Activated T-helper 2 cell treated with anti-CD3 and anti-CD28 coated beads, Interferon-gamma antibody, Interleukin-2, Interleukin-4, amounts not matched to agents 10 μg/mL and 5 μg/mL and 100 μg/mL, durations not matched to agents 14 hours and 24 hours and 36 hours (primary cell): ENCODE measurements around the gene NHLH1. TPM values are rescaled to one million over a fixed set of nuclear protein-coding genes. Genes with fewer than 3 reads are reported as not detected.

Experiments used
- DNase-seq: peaks from one replicate; pipeline ENCODE4 v3.0.0; 2021; ENCODE audit warnings: low spot score
- H3K27ac Mint-ChIP-seq: one replicate; pipeline ENCODE4 v1.8.0; 2021; ENCODE audit warnings: mixed read lengths
- H3K27me3 Mint-ChIP-seq: one replicate; pipeline ENCODE4 v1.8.0; 2021; ENCODE audit warnings: low read depth, mixed read lengths
- H3K36me3 Mint-ChIP-seq: one replicate; pipeline ENCODE4 v1.8.0; 2021; ENCODE audit warnings: low read depth, mixed read lengths
- H3K4me1 Mint-ChIP-seq: one replicate; pipeline ENCODE4 v1.8.0; 2021; ENCODE audit warnings: low read depth, mixed read lengths
- H3K4me3 Mint-ChIP-seq: one replicate; pipeline ENCODE4 v1.8.0; 2021; ENCODE audit warnings: low read depth, mild to moderate bottlenecking, moderate library complexity, mixed read lengths
- H3K9me3 Mint-ChIP-seq: one replicate; pipeline ENCODE4 v1.8.0; 2021; ENCODE audit warnings: mixed read lengths
- intact Hi-C: fragments of 100-400 bp; cut with micrococcal nuclease; formaldehyde crosslinking; loops from one replicate; pipeline ENCODE4 v1.15.1; 2023
- total RNA-seq: library from RNA; stranded (reverse); gene quantifications from 2 replicates; pipeline ENCODE4 v1.2.3, GENCODE V29; 2022

The NHLH1 gene
- total RNA-seq, 1 donor from 2014 or later: 0.30 TPM

- H3K27ac Mint-ChIP-seq: peak overlapping the region; percentile 99
- H3K27me3 Mint-ChIP-seq: no peaks in the 10 kb centered on the region
- DNase-seq: no peak
- H3K4me3 Mint-ChIP-seq: peak overlapping the region; percentile 99
- H3K36me3 Mint-ChIP-seq: peaks cover 49% of the 10 kb centered on the region
- intact Hi-C loops: loop anchor here (5.0 kb wide), 2 partner anchors 33 to 263 kb away; no protein-coding TSS in a partner anchor
- peaks cover 36% of the 10 kb centered on the region for H3K4me1 Mint-ChIP-seq
- no peaks in the 10 kb centered on the region for H3K9me3 Mint-ChIP-seq
Measured at GRCh38 chr1:160344241-160344640, 22.6 kb upstream of the NHLH1 start.

DNA sequence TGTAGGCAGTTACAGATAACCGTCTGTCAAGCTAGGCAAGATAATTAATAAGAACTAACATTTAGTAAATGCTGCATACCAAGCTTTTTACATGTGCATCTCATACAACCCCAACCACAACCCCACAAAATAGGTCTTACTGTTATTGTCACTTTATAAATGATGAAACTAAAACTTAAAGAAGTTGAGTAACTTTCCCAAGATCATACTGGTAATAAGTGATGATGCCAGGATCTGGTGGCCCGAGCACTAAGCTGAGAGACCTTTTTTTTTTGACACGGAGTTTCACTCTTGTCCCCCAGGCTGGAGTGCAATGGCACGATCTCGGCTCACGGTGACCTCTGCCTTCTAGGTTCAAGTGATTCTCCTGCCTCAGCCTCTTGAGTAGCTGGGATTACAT, 21.9 kb upstream of the NHLH1 start:
- intact Hi-C loops: loop anchor here (5.0 kb wide), 2 partner anchors 32 to 262 kb away; no protein-coding TSS in a partner anchor
- Mint-ChIP-seq H3K4me3 (peak overlapping the region; percentile 99), H3K36me3 (peaks cover 48% of the 10 kb centered on the region), H3K4me1 (peaks cover 36% of the 10 kb centered on the region), H3K27me3 (no peaks in the 10 kb centered on the region), H3K9me3 (no peaks in the 10 kb centered on the region), H3K27ac (peak overlapping the region; percentile 70)
- DNase-seq: no peak

DNA sequence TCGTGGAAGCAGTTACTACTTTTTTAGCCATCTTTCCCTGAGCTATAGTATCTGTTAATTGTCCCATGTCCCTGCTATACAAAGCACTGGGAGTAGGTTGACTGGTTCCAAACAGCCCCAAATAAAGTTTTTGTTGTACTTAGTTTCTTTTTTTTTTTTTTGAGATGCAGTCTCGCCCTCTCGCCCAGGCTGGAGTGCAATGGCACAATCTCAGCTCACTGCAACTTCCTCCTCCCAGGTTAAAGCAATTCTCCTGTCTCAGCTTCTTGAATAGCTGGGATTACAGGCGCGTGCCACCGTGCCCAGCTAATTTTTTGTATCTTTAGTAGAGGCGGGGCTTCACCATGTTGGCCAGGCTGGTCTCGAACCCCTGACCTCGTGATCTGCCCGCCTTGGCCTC, 20.4 kb upstream of the NHLH1 start:
- H3K27me3 Mint-ChIP-seq: no peaks in the 10 kb centered on the region
- intact Hi-C loops: no loop called here
- H3K36me3 Mint-ChIP-seq: peaks cover 51% of the 10 kb centered on the region
- no peak overlapping the region for H3K27ac Mint-ChIP-seq
- no peaks in the 10 kb centered on the region for H3K9me3 Mint-ChIP-seq
- peaks cover 22% of the 10 kb centered on the region for H3K4me1 Mint-ChIP-seq
- DNase-seq: no peak
- H3K4me3 Mint-ChIP-seq: no peak overlapping the region

DNA sequence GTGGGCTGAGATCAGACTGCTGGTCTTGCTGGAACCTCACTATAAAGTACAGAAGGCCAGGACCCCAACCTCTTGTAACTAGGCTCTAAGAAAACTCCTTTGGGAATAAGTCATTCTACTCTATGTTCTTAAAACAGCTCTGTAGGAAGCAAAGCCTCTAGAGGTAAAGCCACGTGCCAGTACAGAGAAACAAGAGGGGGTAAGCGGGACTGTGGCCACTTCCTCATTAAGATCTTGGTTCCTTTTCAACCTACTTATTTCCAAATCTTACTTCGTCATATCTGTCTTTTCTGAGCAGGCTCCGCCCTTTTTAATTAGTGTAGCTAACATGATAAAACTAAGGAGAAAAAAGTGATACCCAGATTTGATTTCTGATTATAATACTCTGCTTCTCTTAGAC, 19.9 kb upstream of the NHLH1 start:
- Mint-ChIP-seq H3K27ac (no peak overlapping the region), H3K4me1 (peaks cover 17% of the 10 kb centered on the region), H3K27me3 (no peaks in the 10 kb centered on the region), H3K4me3 (no peak overlapping the region), H3K9me3 (no peaks in the 10 kb centered on the region), H3K36me3 (peaks cover 55% of the 10 kb centered on the region)
- DNase-seq: no peak
- intact Hi-C loops: no loop called here

DNA sequence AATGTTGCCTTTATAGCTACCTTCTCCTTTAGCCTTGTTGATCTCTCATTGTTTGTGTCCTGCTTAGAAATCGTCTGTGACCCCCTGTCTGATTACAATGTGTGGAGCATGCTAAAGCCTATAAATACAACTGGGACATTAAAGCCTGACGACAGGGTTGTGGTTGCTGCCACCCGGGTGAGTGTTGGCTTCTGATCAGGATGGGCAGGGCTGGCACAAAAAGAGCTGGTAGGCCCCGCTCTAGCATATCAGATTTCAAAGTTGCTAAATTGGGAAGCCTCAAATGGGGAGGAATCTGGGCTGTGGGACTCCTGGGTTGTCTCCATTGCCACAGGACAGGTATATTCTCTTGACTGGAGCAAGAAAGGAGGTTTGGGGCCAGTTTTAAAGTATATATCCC, 15.2 kb upstream of the NHLH1 start:
- no peak overlapping the region for H3K27ac Mint-ChIP-seq
- DNase-seq: no peak
- no peaks in the 10 kb centered on the region for H3K9me3 Mint-ChIP-seq
- H3K36me3 Mint-ChIP-seq: peaks cover 84% of the 10 kb centered on the region
- intact Hi-C loops: no loop called here
- peaks cover 4% of the 10 kb centered on the region for H3K4me1 Mint-ChIP-seq
- no peaks in the 10 kb centered on the region for H3K27me3 Mint-ChIP-seq
- no peak overlapping the region for H3K4me3 Mint-ChIP-seq

DNA sequence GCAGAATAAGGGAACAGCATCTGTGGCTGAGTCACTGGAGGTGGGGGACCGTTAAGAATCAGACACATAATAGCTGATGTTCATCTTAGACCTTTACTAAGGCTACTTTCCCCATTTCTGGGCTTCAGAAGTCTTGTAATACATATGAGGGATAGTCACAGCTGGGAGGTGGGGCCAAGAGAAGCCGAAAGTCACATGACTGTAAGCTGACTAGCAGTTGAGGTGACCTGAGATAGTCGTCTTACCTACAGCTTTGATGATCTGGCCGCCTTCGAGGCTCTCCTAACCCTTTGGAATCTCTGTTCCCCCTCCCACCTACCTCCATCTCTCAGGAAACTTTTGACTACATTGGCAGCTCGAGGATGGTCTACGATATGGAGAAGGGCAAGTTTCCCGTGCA, 14.3 kb upstream of the NHLH1 start:
- Mint-ChIP-seq H3K9me3 (no peaks in the 10 kb centered on the region), H3K4me1 (peaks cover 3% of the 10 kb centered on the region), H3K4me3 (no peak overlapping the region), H3K27me3 (no peaks in the 10 kb centered on the region), H3K36me3 (peaks cover 82% of the 10 kb centered on the region), H3K27ac (no peak overlapping the region)
- intact Hi-C loops: no loop called here
- DNase-seq: no peak

- H3K27me3 Mint-ChIP-seq: no peaks in the 10 kb centered on the region
- no peak overlapping the region for H3K4me3 Mint-ChIP-seq
- DNase-seq: no peak
- intact Hi-C loops: no loop called here
- peaks cover 88% of the 10 kb centered on the region for H3K36me3 Mint-ChIP-seq
- peaks cover 3% of the 10 kb centered on the region for H3K4me1 Mint-ChIP-seq
- no peaks in the 10 kb centered on the region for H3K9me3 Mint-ChIP-seq
- H3K27ac Mint-ChIP-seq: no peak overlapping the region
Measured at GRCh38 chr1:160353223-160353622, 13.6 kb upstream of the NHLH1 start.

DNA sequence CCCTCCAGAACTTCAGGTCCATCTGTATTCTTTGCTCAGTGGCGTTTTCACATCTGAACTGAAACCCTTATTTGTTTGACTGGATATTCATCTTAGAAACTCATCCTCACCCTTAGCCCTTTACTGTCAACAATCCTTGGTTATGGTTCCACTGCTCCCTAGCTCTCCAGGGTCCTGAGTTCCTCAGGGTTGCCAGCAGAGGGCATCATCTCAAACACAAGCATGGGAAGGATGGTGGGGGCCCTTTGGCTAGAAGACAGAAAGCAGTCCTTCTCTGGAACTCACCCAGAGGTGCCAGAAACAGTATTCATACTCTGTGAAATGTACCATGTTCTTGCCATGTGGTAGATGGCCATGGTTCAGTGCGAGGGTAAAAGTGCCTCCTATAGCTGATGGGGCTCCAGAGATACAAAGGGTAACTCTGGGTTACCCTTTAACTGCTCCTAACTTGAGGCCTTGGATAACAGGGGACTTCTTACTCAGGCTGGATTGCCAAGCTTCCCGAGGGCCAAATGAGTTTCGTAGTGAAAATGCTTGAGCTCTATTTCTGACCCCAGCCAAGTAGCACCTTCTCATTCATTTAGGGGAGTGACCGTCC, 12.4 kb upstream of the NHLH1 start:
- Mint-ChIP-seq H3K27ac (no peak overlapping the region), H3K9me3 (no peaks in the 10 kb centered on the region), H3K4me3 (no peak overlapping the region), H3K36me3 (peaks cover 89% of the 10 kb centered on the region), H3K27me3 (no peaks in the 10 kb centered on the region), H3K4me1 (peaks cover 3% of the 10 kb centered on the region)
- intact Hi-C loops: no loop called here
- DNase-seq: no peak

GRCh38 chr1:160357286-160358002, 9.4 kb upstream of the NHLH1 start:
- Mint-ChIP-seq H3K4me1 (peaks cover 2% of the 10 kb centered on the region), H3K9me3 (no peaks in the 10 kb centered on the region), H3K36me3 (peaks cover 76% of the 10 kb centered on the region), H3K27ac (no peak overlapping the region), H3K4me3 (no peak overlapping the region), H3K27me3 (no peaks in the 10 kb centered on the region)
- no peak for DNase-seq
- intact Hi-C loops: no loop called here

DNA sequence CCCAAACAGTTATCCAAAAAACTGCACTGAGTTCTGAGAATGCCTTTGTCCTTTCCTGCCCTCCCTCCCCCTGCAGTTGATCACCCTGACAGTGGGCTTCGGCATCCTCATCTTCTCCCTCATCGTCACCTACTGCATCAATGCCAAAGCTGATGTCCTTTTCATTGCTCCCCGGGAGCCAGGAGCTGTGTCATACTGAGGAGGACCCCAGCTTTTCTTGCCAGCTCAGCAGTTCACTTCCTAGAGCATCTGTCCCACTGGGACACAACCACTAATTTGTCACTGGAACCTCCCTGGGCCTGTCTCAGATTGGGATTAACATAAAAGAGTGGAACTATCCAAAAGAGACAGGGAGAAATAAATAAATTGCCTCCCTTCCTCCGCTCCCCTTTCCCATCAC, 8.8 kb upstream of the NHLH1 start:
- no peak for DNase-seq
- peaks cover 72% of the 10 kb centered on the region for H3K36me3 Mint-ChIP-seq
- no peaks in the 10 kb centered on the region for H3K9me3 Mint-ChIP-seq
- intact Hi-C loops: no loop called here
- H3K27me3 Mint-ChIP-seq: no peaks in the 10 kb centered on the region
- H3K4me1 Mint-ChIP-seq: peaks cover 2% of the 10 kb centered on the region
- H3K27ac Mint-ChIP-seq: no peak overlapping the region
- no peak overlapping the region for H3K4me3 Mint-ChIP-seq

DNA sequence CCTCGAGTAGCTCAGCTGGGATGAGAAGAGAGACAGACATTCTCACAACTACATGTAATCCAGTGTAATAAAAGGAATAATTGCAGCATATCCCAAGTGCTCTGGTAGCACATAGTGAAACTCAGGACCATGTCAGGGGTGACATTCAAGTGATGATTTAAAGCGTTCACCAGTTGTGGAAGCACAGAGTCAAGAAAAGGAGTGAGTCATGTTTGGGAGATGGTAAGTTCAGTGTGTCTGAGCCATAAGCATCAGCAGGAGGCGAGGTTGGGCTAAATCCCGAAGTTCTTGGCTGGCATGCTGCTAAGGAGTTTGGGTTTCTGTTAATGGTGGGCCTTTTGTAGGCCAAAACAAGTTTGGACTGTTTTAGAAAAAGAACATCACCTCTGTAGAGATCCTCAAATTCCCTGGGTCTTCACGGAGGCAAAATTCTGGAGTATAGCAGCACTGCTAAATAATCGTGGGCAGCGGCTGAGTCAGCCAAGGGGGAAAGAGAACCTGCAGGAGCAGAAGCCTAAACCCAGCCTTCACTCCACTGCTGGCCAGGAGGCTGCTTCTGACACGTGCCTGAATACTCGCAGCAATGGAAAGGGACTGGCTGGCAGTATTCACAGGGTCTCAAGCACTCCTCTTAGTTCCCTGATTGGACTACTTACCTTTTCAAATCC, 7.2 kb upstream of the NHLH1 start:
- H3K36me3 Mint-ChIP-seq: peaks cover 55% of the 10 kb centered on the region
- peaks cover 2% of the 10 kb centered on the region for H3K4me1 Mint-ChIP-seq
- no peak overlapping the region for H3K27ac Mint-ChIP-seq

GRCh38 chr1:160360227-160360695, 6.6 kb upstream of the NHLH1 start:
- no peak for DNase-seq
- peaks cover 50% of the 10 kb centered on the region for H3K36me3 Mint-ChIP-seq
- H3K9me3 Mint-ChIP-seq: no peaks in the 10 kb centered on the region
- no peak overlapping the region for H3K4me3 Mint-ChIP-seq
- no peak overlapping the region for H3K27ac Mint-ChIP-seq
- intact Hi-C loops: no loop called here
- H3K4me1 Mint-ChIP-seq: peaks cover 2% of the 10 kb centered on the region
- no peaks in the 10 kb centered on the region for H3K27me3 Mint-ChIP-seq

More for the DNA sequence above, 7.2 kb upstream of the NHLH1 start:
- Mint-ChIP-seq H3K9me3 (no peaks in the 10 kb centered on the region), H3K4me3 (no peak overlapping the region), H3K27me3 (no peaks in the 10 kb centered on the region)
- intact Hi-C loops: no loop called here
- no peak for DNase-seq

GRCh38 chr1:160361199-160361598, 5.7 kb upstream of the NHLH1 start:
- no peak overlapping the region for H3K27ac Mint-ChIP-seq
- no peak for DNase-seq
- H3K27me3 Mint-ChIP-seq: no peaks in the 10 kb centered on the region
- no peak overlapping the region for H3K4me3 Mint-ChIP-seq
- intact Hi-C loops: no loop called here
- no peaks in the 10 kb centered on the region for H3K9me3 Mint-ChIP-seq
- H3K4me1 Mint-ChIP-seq: peaks cover 2% of the 10 kb centered on the region
- peaks cover 43% of the 10 kb centered on the region for H3K36me3 Mint-ChIP-seq
